HAP-1 (cell line): ENCODE data around the gene PMFBP1.

ENCODE experiments used
- DNase-seq, 2 experiments: peaks; one replicate each; pipeline ENCODE4 v3.0.0-alpha.2; 2016 to 2020; ENCODE audit warnings: low spot score in 2 of 2
- H3K27me3 ChIP-seq: fragments of 250-450 bp; sonication (Bioruptor Pico); 2 replicates; pipeline ENCODE4 v1.5.1; 2020; ENCODE audit warnings: low read depth, mild to moderate bottlenecking, moderate library complexity
- H3K36me3 ChIP-seq: fragments of 250-450 bp; sonication (Bioruptor Pico); replicated peaks from 2 replicates; pipeline ENCODE4 v1.5.1; 2020; ENCODE audit warnings: mild to moderate bottlenecking
- H3K4me1 ChIP-seq: fragments of 250-450 bp; sonication (Bioruptor Pico); 2 replicates; pipeline ENCODE4 v1.5.1; 2020; ENCODE audit warnings: mild to moderate bottlenecking
- H3K4me3 ChIP-seq: fragments of 250-450 bp; sonication (Bioruptor Pico); 2 replicates; pipeline ENCODE4 v1.5.1; 2020; ENCODE audit warnings: mild to moderate bottlenecking, moderate library complexity
- H3K9me3 ChIP-seq: fragments of 250-450 bp; sonication (Bioruptor Pico); 2 replicates; pipeline ENCODE4 v1.5.1; 2020; ENCODE audit warnings: mild to moderate bottlenecking, moderate library complexity
- in situ Hi-C: fragments of 300-500 bp; cut with MboI; formaldehyde crosslinking; loops from 3 replicates; pipeline ENCODE4 v1.14.3; 2020; ENCODE audit warnings: low sequenced_read_pairs, inconsistent platforms, mixed read lengths

PMFBP1 gene

GRCh38 chr16:72113616-72113945, 58.4 kb downstream of the PMFBP1 start:
- no peaks in the 10 kb centered on the region for H3K4me1 ChIP-seq
- no peaks in the 10 kb centered on the region for H3K27me3 ChIP-seq
- H3K9me3 ChIP-seq = no peaks in the 10 kb centered on the region
- no peak for DNase-seq
- H3K4me3 ChIP-seq = no peak overlapping the region
- H3K36me3 ChIP-seq = peaks cover 39% of the 10 kb centered on the region
- in situ Hi-C loops = no loop called here

GRCh38 chr16:72112906-72113615, 58.9 kb downstream of the PMFBP1 start:
- H3K9me3 ChIP-seq = no peaks in the 10 kb centered on the region
- in situ Hi-C loops = no loop called here
- no peak for DNase-seq
- no peaks in the 10 kb centered on the region for H3K4me1 ChIP-seq
- H3K4me3 ChIP-seq = no peak overlapping the region
- no peaks in the 10 kb centered on the region for H3K27me3 ChIP-seq
- peaks cover 44% of the 10 kb centered on the region for H3K36me3 ChIP-seq

- peaks cover 50% of the 10 kb centered on the region for H3K36me3 ChIP-seq
- H3K4me1 ChIP-seq = no peaks in the 10 kb centered on the region
- no peak overlapping the region for H3K4me3 ChIP-seq
- in situ Hi-C loops = no loop called here
- no peaks in the 10 kb centered on the region for H3K9me3 ChIP-seq
- no peak for DNase-seq
- no peaks in the 10 kb centered on the region for H3K27me3 ChIP-seq
Observed at GRCh38 chr16:72112452-72112792, 59.5 kb downstream of the PMFBP1 start.

- in situ Hi-C loops = no loop called here
- no peak overlapping the region for H3K4me3 ChIP-seq
- peaks cover 55% of the 10 kb centered on the region for H3K36me3 ChIP-seq
- no peaks in the 10 kb centered on the region for H3K27me3 ChIP-seq
- H3K9me3 ChIP-seq = no peaks in the 10 kb centered on the region
- no peaks in the 10 kb centered on the region for H3K4me1 ChIP-seq
- no peak for DNase-seq
Observed at GRCh38 chr16:72111657-72112451, 60.1 kb downstream of the PMFBP1 start.

- Histone ChIP-seq H3K9me3 (no peaks in the 10 kb centered on the region), H3K27me3 (no peaks in the 10 kb centered on the region), H3K36me3 (peaks cover 59% of the 10 kb centered on the region), H3K4me3 (no peak overlapping the region), H3K4me1 (no peaks in the 10 kb centered on the region)
- DNase-seq = no peak
- in situ Hi-C loops = no loop called here
Observed at GRCh38 chr16:72110662-72111615, 61.0 kb downstream of the PMFBP1 start.

- Histone ChIP-seq H3K4me1 (no peaks in the 10 kb centered on the region), H3K36me3 (peaks cover 68% of the 10 kb centered on the region), H3K9me3 (no peaks in the 10 kb centered on the region), H3K4me3 (no peak overlapping the region), H3K27me3 (no peaks in the 10 kb centered on the region)
- DNase-seq = no peak
- in situ Hi-C loops = no loop called here
Observed at GRCh38 chr16:72109966-72110530, 61.9 kb downstream of the PMFBP1 start.

- Histone ChIP-seq H3K36me3 (peaks cover 75% of the 10 kb centered on the region), H3K9me3 (no peaks in the 10 kb centered on the region), H3K4me1 (no peaks in the 10 kb centered on the region), H3K4me3 (no peak overlapping the region), H3K27me3 (no peaks in the 10 kb centered on the region)
- in situ Hi-C loops = no loop called here
- no peak for DNase-seq
Observed at GRCh38 chr16:72109300-72109699, 62.7 kb downstream of the PMFBP1 start.

- no peak for DNase-seq
- Histone ChIP-seq H3K9me3 (no peaks in the 10 kb centered on the region), H3K4me1 (no peaks in the 10 kb centered on the region), H3K36me3 (peaks cover 83% of the 10 kb centered on the region), H3K4me3 (no peak overlapping the region), H3K27me3 (no peaks in the 10 kb centered on the region)
- in situ Hi-C loops = no loop called here
Observed at GRCh38 chr16:72108353-72109102, 63.4 kb downstream of the PMFBP1 start.

GRCh38 chr16:72107371-72107770, 64.6 kb downstream of the PMFBP1 start:
- no peak for DNase-seq
- Histone ChIP-seq H3K4me3 (no peak overlapping the region), H3K9me3 (no peaks in the 10 kb centered on the region), H3K27me3 (no peaks in the 10 kb centered on the region), H3K36me3 (peaks cover 92% of the 10 kb centered on the region), H3K4me1 (no peaks in the 10 kb centered on the region)
- in situ Hi-C loops = no loop called here

- DNase-seq = no peak
- no peaks in the 10 kb centered on the region for H3K9me3 ChIP-seq
- H3K4me3 ChIP-seq = no peak overlapping the region
- no peaks in the 10 kb centered on the region for H3K4me1 ChIP-seq
- H3K36me3 ChIP-seq = peaks cover 92% of the 10 kb centered on the region
- in situ Hi-C loops = no loop called here
- H3K27me3 ChIP-seq = no peaks in the 10 kb centered on the region
Observed at GRCh38 chr16:72105978-72106377, 66.0 kb downstream of the PMFBP1 start.

- H3K4me1 ChIP-seq = no peaks in the 10 kb centered on the region
- in situ Hi-C loops = no loop called here
- no peak for DNase-seq
Observed at GRCh38 chr16:72104905-72105304, 67.0 kb downstream of the PMFBP1 start.

GRCh38 chr16:72101195-72101594, 70.8 kb downstream of the PMFBP1 start:
- DNase-seq = no peak
- in situ Hi-C loops = no loop called here
- no peaks in the 10 kb centered on the region for H3K9me3 ChIP-seq
- no peaks in the 10 kb centered on the region for H3K4me1 ChIP-seq
- no peak overlapping the region for H3K4me3 ChIP-seq
- peaks cover 84% of the 10 kb centered on the region for H3K36me3 ChIP-seq
- no peaks in the 10 kb centered on the region for H3K27me3 ChIP-seq

More at GRCh38 chr16:72104905-72105304, 67.0 kb downstream of the PMFBP1 start:
- Histone ChIP-seq H3K27me3 (no peaks in the 10 kb centered on the region), H3K36me3 (peaks cover 92% of the 10 kb centered on the region), H3K4me3 (no peak overlapping the region), H3K9me3 (no peaks in the 10 kb centered on the region)

GRCh38 chr16:72099377-72099818, 72.6 kb downstream of the PMFBP1 start:
- no peaks in the 10 kb centered on the region for H3K27me3 ChIP-seq
- peaks cover 71% of the 10 kb centered on the region for H3K36me3 ChIP-seq
- no peaks in the 10 kb centered on the region for H3K9me3 ChIP-seq
- H3K4me3 ChIP-seq = no peak overlapping the region
- peak; percentile 13 to 67 for DNase-seq
- in situ Hi-C loops = no loop called here
- peaks cover 5% of the 10 kb centered on the region for H3K4me1 ChIP-seq
